ENCODE measurements around the gene GOLGA1.
"Not testable (repeated sequence)": the region's sequence is repeated elsewhere in the genome, so short reads cannot be mapped to it uniquely, and the experiment has no call there.

GOLGA1 gene, protein sequence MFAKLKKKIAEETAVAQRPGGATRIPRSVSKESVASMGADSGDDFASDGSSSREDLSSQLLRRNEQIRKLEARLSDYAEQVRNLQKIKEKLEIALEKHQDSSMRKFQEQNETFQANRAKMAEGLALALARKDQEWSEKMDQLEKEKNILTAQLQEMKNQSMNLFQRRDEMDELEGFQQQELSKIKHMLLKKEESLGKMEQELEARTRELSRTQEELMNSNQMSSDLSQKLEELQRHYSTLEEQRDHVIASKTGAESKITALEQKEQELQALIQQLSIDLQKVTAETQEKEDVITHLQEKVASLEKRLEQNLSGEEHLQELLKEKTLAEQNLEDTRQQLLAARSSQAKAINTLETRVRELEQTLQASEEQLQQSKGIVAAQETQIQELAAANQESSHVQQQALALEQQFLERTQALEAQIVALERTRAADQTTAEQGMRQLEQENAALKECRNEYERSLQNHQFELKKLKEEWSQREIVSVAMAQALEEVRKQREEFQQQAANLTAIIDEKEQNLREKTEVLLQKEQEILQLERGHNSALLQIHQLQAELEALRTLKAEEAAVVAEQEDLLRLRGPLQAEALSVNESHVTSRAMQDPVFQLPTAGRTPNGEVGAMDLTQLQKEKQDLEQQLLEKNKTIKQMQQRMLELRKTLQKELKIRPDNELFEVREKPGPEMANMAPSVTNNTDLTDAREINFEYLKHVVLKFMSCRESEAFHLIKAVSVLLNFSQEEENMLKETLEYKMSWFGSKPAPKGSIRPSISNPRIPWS
- 33.4 to 44.4 reads per million in 2 donors for total RNA-seq

DNA sequence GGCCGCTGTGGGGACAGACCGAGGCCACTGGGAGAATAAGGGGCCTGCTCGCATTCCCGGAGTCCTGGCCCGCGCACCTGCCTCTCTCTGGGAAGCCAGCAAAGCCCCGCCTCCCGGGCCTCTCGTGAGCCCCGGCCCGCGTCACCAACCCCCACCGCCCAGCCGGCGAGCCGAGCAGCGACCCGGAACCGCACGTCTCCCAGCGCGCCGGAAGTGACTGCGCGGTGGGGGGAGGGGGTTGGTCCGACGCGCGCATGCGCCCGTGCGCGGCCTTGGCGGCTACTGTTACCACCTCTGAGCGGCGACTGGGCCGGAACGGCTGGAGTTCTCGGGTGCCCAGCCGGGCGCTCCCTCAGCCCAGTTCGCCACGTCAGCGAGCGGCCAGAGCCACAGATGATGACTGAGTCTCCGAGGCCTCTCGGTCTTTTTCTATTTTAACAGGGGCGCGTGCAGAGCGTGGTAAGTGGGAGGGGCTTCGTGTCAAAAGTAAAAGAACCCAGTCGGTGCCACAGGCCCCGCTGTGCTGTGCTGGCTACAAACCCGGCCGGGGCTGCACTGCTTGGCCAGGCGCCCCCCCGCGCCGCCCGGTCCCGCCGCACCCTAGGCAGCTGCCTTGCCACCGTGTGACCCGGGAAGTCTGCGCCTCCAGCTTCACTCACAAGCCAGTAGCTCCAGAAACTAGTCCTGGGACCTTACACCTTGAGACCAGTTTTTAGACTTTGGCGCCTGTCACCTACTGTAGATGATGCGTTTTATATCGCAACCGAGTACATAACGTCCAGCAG lies at the start of gene GOLGA1:
Gene GOLGA1, minus strand, starts transcription at position 190 of the 785 bp plus-strand sequence. CDS start 2,372 bp downstream, outside the sequence.
- DNase-seq: peak; percentile 88 to 95 (median 91)

GRCh38 chr9:124983698-124984097 lies 42.8 kb upstream of the GOLGA1 start:
- DNase-seq: no peak

GRCh38 chr9:124980431-124980830 lies 39.5 kb upstream of the GOLGA1 start:
- DNase-seq: no peak

GRCh38 chr9:124975131-124975530 lies 34.2 kb upstream of the GOLGA1 start:
- no peak for DNase-seq

- DNase-seq: no peak
Observed at GRCh38 chr9:124973807-124974206, 32.9 kb upstream of the GOLGA1 start.

DNA sequence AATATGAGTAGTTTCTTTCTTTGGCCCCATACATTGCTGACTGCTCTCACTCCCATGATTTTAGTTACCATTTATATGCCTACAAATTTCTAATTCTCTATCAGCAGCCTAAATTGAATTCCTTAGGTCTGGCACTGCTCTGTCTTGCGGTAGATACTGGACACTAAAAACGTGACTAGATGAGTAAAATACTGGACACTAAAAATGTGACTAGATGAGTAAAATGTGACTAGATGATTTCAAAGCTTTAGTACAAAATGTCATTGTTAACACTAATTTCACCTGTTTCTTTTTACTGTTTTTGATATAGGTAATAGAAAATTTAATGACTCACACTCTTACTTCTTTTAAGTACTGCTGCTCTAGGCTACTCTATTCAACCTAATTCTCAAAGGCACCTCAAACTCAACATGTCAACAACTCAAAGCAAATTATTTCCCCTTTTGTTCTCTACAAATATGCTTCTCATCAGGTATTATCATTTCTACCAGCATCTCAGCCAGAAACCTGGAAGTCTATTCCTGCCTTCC lies 31.4 kb upstream of the GOLGA1 start:
- no peak for DNase-seq

DNA sequence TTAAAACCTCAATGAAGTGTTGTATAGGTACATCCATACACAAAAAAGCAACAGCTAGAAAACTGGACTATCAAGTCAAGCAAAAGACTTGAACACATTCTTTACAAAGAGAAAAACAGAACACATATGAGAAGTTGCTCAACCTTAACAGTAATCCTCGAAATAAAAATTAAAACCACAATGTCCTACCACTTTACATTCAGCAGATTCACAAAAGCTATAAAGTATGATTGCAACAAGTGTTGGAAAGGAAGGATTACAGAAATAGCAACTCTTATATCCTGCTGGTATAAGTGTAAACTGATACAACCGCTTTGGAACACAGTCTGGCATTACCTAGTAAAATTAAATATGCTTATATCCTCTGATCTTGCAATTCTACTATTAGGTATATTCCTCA lies 28.5 kb upstream of the GOLGA1 start:
- DNase-seq: no peak

DNA sequence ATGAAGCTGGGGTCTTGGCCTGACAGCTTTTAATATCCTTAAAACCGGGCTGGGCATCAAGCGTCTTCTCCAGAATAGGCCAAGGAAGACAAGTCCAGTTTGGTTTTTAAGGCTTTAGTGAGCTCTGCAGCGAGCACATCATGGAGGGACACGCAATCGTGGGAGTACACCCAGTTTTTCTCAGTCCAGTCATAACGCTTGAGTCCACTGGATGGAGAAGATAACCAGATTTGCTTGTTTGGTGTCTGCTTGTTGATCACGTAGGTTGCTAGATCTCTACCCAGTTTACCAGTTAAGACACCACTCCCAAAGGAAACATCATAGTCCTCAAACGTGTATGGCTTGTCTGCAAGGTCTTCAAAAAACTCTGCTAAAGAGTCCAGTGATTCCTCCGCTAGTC lies 27.4 kb upstream of the GOLGA1 start:
- no peak for DNase-seq

DNA sequence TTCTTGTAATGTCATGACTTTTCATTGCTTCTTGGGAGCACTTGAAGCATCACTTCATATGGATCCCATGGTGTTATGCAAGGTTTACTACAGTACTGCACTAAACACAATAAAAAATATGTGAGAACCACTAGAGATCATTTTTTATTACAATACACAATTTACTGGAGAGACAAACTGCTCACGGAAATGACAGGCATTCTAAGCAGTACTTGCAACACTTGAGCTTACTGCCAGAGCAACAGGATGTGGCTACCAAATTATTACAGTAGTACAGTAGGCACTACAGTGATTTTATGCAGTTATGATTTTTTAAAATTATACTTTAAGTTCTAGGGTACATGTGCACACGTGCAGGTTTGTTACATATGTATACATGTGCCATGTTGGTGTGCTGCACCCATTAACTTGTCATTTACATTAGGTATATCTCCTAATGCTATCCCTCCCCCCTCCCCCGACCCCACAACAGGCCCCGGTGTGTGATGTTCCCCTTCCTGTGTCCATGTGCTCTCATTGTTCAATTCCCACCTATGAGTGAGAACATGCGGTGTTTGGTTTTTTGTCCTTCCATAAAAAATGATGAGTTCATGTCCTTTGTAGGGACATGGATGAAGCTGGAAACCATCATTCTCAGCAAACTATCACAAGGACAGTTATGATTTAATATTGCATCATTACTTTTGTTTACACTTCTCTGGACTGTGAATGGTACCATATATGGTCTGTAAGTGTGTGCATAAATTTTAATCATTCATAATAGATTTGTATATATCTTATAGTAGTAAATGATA lies 25.1 kb upstream of the GOLGA1 start:
- peak in 2 of 5 experiments; percentile 11 to 92 for DNase-seq

DNA sequence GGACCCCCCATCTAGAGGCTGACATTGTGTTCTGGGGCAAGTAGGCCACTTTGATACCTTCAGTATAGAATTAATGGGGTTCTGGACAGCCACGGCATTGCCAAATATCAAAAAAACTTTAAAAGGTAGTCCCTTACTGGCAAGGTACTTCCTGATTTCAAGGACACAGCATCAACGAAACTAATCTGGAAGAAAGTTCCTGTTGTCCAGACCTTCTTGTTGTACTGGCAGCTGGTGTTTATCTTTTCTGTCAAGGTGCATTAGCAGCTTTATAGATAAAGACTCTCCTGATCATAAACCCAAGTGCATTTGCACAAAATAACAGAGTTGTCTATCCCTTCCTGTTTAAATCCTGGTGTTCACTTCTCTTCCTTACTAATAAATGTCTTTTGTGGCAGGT lies 23.7 kb upstream of the GOLGA1 start:
- DNase-seq: no peak

DNA sequence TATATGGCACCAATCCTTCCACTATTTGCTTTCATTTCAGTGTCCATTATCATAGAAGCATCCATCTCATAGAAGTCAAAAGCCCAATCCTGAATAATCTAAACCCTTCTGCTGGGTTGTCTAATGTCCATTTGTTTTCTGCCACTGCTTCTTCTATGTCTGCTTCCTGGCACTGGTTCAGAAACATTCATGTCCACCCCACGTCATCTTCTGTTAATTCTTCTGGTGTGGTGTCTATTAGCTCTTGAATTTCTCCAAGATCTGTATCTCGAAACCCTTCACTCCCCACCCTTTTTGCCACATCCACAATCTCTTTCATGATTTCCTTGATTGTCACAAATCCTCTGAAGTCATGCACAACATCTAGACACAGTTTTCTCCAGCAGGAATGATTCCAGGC lies 23.2 kb upstream of the GOLGA1 start:
- DNase-seq: no peak

DNA sequence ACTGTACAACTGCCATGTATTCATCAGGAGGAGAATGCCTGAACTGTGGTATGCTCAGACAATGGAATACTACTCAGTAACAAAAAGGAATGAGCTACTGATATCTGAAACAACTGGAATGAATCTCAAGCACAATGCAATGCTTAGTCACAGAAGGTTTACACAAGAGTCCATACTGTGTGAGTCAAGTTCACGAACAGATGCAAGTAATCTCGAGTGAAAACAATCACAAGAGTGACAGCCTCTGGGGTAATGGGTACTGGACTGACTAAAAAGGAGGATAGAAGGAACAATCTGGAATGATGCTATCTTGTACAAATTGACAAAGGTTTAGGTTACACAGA lies 19.5 kb upstream of the GOLGA1 start:
- no peak for DNase-seq

DNA sequence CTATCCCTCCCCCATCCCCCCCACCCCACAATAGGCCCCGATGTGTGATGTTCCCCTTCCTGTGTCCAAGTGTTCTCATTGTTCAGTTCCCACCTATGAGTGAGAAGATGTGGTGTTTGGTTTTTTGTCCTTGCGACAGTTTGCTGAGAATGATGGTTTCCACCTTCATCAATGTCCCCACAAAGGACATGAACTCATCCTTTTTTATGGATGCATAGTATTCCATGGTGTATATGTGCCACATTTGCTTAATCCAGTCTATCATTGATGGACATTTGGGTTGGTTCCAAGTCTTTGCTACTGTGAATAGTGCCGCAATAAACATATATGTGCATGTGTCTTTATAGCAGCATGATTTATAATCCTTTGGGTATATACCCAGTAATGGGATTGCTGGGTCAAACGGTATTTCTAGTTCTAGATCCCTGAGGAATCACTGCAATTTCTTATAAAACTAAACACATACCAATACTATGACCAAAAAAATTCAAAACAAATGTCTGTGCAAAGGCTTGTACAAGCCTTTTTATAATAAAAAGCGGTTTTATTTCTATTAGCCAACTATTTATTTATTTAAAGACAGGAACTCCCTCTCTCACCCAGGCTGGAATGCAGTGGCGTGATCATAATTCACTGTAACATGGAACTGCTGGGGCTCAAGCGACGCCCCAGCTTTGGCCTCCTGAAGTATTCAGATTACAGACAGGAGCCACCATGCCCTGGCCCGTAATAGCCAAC lies 19.0 kb upstream of the GOLGA1 start:
- DNase-seq: not testable (repeated sequence)

GRCh38 chr9:124954255-124954654 lies 13.4 kb upstream of the GOLGA1 start:
- no peak for DNase-seq

- DNase-seq: no peak
Observed at GRCh38 chr9:124950050-124950718, 9.3 kb upstream of the GOLGA1 start.

DNA sequence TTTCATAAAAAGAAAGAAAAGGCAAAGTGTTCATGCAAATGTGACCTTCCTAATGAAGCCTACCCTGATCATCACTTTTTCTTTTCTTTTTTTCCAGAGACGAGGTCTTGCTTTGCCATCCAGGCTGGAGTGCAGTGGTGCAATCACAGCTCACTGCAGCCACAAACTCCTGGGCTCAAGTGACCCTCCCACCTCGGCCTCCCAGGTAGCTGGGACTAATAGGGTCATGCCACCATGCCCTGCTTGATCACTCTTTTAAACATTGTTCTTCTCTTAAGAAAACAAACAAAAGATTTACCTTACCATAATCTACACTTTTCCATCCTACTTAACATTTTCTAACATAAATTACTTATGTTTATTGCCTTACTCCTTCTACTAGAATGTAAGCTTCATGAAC lies 8.5 kb upstream of the GOLGA1 start:
- DNase-seq: no peak

GRCh38 chr9:124947727-124948391 lies 7.0 kb upstream of the GOLGA1 start:
- DNase-seq: no peak

DNA sequence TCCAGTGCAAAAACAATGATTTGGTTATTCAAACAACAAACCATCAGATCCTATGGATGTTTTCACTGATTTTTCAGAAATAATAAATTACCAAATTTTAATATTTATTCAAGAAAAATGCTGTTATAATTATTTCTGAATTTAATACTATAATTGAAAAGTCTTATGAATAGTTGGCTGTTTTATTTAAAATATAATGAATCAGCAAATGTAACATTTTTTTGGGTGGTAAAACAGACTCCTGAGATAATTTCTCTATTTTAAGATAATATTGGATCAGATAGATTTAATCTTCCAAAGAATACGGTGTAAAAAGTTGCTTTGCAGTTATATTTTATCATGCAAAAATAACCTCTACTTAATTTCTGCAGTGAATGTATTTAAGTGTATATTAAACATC lies 5.3 kb upstream of the GOLGA1 start:
- no peak for DNase-seq

GRCh38 chr9:124941679-124942561 lies 1.0 kb upstream of the GOLGA1 start:
- peak; percentile 22 to 85 (median 49) for DNase-seq
